ENCODE data around the gene SUN2. TPM values are rescaled to one million over a fixed set of nuclear protein-coding genes. Genes with fewer than 3 reads are reported as not detected.
A peak's percentile ranks its signal among the peaks of the same experiment; 100 is the strongest.

Gene SUN2
- total and polyA plus RNA-seq, 9 of the 15 experiments (the other 6 are each of a cell fraction or from before 2014, with no cell fraction given): 0.11 to 42.6 (median 16.7) TPM

DNA sequence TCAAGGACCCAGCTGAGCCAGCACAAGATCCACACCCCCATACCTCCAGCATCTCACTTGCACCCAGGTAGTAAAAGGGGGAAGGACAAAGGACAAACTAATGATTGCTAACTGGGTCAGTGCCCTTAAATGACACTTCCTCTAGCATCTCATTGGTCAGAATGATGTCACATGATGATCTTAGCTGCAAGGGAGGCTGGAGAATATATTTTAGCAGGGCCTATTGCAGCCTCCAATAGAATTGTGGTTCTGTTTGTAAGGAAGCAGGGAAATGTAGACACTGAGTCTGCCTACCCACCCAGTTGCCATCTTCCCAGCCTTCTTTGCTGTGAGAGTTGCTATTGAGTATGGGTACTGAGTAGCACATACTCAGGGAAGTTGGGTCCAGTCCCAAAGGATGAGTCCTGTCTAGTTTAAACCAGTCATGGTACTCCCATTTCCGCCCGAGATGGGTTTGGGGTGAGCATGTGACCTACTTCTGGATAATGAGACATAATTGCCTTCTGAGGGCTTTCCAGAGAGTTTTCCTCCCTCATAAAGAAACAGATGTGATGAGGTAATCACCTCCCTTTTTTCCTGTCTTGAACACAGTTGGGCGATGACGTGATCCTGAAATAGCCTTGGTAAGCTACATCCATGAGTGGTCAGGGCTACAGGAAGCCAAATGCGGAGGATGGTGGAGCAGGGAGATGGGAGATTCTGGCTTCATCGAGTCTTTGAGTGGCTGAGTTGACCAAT lies 43.6 kb upstream of the SUN2 start (continued):
- TF ChIP-seq, protein P1, sequence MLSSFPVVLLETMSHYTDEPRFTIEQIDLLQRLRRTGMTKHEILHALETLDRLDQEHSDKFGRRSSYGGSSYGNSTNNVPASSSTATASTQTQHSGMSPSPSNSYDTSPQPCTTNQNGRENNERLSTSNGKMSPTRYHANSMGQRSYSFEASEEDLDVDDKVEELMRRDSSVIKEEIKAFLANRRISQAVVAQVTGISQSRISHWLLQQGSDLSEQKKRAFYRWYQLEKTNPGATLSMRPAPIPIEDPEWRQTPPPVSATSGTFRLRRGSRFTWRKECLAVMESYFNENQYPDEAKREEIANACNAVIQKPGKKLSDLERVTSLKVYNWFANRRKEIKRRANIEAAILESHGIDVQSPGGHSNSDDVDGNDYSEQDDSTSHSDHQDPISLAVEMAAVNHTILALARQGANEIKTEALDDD (IDR thresholded peaks at IDR 0.05): no peak
- TF ChIP-seq EGR1 (conservative IDR thresholded peaks at IDR 0.05): no peak
- no peak for TF ChIP-seq HEY1 (CRISPR knock-in tag; IDR thresholded peaks at IDR 0.05; ENCODE audit: borderline replicate concordance)
- TF ChIP-seq FOXA1 (IDR thresholded peaks at IDR 0.05; ENCODE audit: borderline replicate concordance): no peak
- peak; percentile 70 for TF ChIP-seq USF1 (CRISPR knock-in tag; IDR thresholded peaks at IDR 0.05)
- 0 out of 2 replicates have a peak, but pooled peaks have one; percentile 23 for TF ChIP-seq GABPA (tag; conservative IDR thresholded peaks at IDR 0.05; ENCODE audit: low read depth)
- no peak for TF ChIP-seq ZNF655 (CRISPR knock-in tag; IDR thresholded peaks at IDR 0.05)
- TF ChIP-seq ZNF408 (CRISPR knock-in tag; IDR thresholded peaks at IDR 0.05; ENCODE audit: low read depth): no peak
- TF ChIP-seq TRIM24 (IDR thresholded peaks at IDR 0.05): 0 out of 4 replicates have a peak, but pooled peaks of 1 of the 2 experiments have one; percentile 25
- TF ChIP-seq TAF1 (IDR thresholded peaks at IDR 0.05; ENCODE audit: control insufficient read depth, extremely low read depth, insufficient read depth, low read length, severe bottlenecking): no peak
- TF ChIP-seq ZKSCAN1 (IDR thresholded peaks at IDR 0.05; ENCODE audit: low read depth, low read length): no peak
- TF ChIP-seq, protein P2, sequence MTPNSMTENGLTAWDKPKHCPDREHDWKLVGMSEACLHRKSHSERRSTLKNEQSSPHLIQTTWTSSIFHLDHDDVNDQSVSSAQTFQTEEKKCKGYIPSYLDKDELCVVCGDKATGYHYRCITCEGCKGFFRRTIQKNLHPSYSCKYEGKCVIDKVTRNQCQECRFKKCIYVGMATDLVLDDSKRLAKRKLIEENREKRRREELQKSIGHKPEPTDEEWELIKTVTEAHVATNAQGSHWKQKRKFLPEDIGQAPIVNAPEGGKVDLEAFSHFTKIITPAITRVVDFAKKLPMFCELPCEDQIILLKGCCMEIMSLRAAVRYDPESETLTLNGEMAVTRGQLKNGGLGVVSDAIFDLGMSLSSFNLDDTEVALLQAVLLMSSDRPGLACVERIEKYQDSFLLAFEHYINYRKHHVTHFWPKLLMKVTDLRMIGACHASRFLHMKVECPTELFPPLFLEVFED (CRISPR knock-in tag; conservative IDR thresholded peaks at IDR 0.05): no peak
- peak; percentile 57 for TF ChIP-seq ATF3 (IDR thresholded peaks at IDR 0.05)
- TF ChIP-seq ATF3 (CRISPR knock-in tag; conservative IDR thresholded peaks at IDR 0.05): no peak
- TF ChIP-seq CBX3 (IDR thresholded peaks at IDR 0.05; ENCODE audit: borderline replicate concordance in 1 of 2, low read length in 2 of 2): peak in 1 of 2 experiments; percentile 75; a peak in 1 of 3 replicates
- TF ChIP-seq NFYB (IDR thresholded peaks at IDR 0.05; ENCODE audit: extremely low read depth, insufficient read length): peak; percentile 80
- no peak for TF ChIP-seq MAFK (IDR thresholded peaks at IDR 0.05; ENCODE audit: low read length)
- TF ChIP-seq TCF7 (IDR thresholded peaks at IDR 0.05; ENCODE audit: borderline replicate concordance): no peak
- TF ChIP-seq ZNF311 (CRISPR knock-in tag; IDR thresholded peaks at IDR 0.05): no peak
- TF ChIP-seq, protein P3, sequence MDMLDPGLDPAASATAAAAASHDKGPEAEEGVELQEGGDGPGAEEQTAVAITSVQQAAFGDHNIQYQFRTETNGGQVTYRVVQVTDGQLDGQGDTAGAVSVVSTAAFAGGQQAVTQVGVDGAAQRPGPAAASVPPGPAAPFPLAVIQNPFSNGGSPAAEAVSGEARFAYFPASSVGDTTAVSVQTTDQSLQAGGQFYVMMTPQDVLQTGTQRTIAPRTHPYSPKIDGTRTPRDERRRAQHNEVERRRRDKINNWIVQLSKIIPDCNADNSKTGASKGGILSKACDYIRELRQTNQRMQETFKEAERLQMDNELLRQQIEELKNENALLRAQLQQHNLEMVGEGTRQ (CRISPR knock-in tag; IDR thresholded peaks at IDR 0.05): peak; percentile 55
- TF ChIP-seq HNRNPL (IDR thresholded peaks at IDR 0.05; ENCODE audit: low read depth, low read length): no peak
- TF ChIP-seq SETDB1 (IDR thresholded peaks at IDR 0.05; ENCODE audit: low read length): no peak
- no peak for TF ChIP-seq TEAD1 (CRISPR knock-in tag; IDR thresholded peaks at IDR 0.05)
